GM12892 (cell line): ENCODE results near the gene GLT1D1.

ENCODE experiments used
- DNase-seq: peaks from one replicate; pipeline ENCODE4 v3.0.0; 2011; ENCODE audit not compliant: insufficient read length
- FAIRE-seq: peaks from 2 replicates; lab custom pipeline; 2011; peaks lifted over from hg19 to GRCh38; lab: Jason Lieb, UNC
- POLR2A ChIP-seq: IDR thresholded peaks from 2 replicates; pipeline ENCODE4 v1.6.1; 2011; ENCODE audit warnings: low read depth, low read length, control low read depth
- POLR2AphosphoS5 ChIP-seq: IDR thresholded peaks from 2 replicates; pipeline ENCODE4 v1.6.1; 2011; ENCODE audit warnings: low read depth, low read length, control low read depth
- TAF1 ChIP-seq: IDR thresholded peaks from 2 replicates; pipeline ENCODE4 v1.6.1; 2011; ENCODE audit warnings: low read depth, mild to moderate bottlenecking, control low read depth, low read length, borderline replicate concordance

Gene GLT1D1

GRCh38 chr12:128814411-128815261 is 38.6 kb upstream of the GLT1D1 start:
- FAIRE-seq, result peak; percentile 56
- no peak for DNase-seq

GRCh38 chr12:128815779-128816642 is 37.3 kb upstream of the GLT1D1 start:
- no peak for DNase-seq
- peak; percentile 40 for FAIRE-seq
- TF ChIP-seq POLR2A (peak; percentile 16), TAF1 (no peak)

More at GRCh38 chr12:128814411-128815261, 38.6 kb upstream of the GLT1D1 start:
- peak; percentile 10; the same call in 1 of the 2 replicates for TF ChIP-seq POLR2AphosphoS5
- TF ChIP-seq POLR2A, result no peak

- FAIRE-seq, result peak; percentile 71
- TF ChIP-seq POLR2AphosphoS5 (peak; percentile 56; the same call in 1 of the 2 replicates), POLR2A (no peak), TAF1 (no peak)
- DNase-seq, result no peak
Observed at GRCh38 chr12:128816643-128816920, 36.7 kb upstream of the GLT1D1 start.

DNA sequence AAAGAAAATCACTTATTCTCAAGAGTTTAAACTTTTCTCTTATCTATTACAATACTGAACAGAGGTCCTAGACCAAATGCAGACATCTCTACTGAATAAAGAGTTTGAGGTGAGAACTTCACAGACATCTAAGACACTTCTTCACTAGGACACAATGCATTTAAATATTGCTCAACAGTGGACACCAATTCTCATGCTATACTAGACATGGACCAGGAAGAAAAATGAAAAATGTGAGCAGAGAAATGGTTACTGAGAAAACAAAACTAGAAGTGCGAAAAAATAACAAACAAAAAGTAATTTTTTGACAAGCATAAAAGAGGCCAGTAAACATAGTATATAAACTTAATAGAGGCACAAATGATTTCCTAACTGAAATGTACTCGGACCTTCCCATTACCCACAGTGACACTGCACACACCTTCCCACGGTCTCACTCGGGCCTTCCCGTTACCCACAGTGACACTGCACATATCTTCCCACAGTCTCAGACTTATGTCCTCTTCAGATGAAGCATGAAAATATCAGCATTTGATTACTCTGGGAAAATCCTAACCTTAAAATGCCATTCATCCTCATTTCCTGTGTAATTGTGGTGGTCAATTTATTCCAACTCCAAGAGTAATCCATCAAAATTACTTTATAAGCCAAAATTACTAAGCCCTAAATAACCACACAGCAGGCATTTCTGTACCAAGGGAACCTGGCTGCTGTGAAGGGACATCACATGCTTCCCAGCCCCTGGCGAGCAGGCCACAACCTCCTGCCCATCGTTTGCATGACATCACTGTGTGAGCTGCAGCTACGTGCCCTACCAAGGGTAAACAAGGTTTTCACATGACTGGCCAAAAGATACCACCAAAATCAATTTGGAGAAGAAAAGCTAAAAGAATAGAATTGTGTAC is 35.9 kb upstream of the GLT1D1 start:
- TF ChIP-seq TAF1 (no peak), POLR2A (0 out of 2 replicates have a peak, but pooled peaks have one; percentile 12), POLR2AphosphoS5 (peak; percentile 56; the same call in 1 of the 2 replicates)
- FAIRE-seq (no peak), DNase-seq (no peak)

DNA sequence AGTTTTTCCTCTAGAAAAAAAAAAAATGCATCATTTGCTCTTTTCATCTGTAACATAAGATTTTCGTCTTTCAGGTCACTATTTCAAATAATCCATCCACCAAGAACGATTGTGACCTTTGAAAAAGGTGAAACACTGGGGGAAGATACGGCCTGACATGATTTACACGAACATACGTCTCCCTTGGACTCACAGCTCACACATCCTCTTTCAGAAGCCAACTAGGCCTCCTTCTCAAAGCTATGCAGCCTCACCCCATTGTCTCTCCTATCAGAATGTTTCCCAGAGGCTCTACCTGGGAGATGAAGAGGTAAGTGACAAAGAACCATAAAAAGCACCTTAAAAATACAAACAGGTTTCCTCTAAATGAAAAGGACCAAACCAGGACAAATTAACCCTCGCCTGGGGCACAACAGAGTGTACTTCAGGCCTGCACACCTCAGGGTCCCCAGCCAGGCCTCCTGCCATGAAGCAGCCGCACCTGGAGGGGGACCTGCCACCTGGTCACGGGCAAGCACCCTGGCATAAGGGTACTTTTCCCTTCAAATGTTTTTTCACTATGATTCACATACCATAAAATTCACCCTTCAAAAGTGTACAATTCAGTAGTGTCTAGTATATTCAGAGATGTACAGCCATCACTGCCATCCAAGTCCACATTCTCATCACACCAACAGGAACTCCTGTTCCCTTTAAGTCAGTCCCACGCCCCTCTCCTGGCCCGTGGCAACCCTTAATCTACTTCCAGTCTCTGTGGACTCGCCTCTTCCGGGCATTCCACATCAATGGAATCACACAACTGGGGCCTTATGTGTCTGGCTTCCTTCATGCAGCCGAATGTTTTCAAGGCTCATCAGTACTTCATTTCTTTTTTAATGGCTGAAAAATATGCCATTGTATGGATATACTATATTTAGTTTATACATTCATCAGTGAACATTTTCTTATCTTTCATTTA is 34.9 kb upstream of the GLT1D1 start:
- no peak for DNase-seq
- FAIRE-seq, result peak; percentile 97
- TF ChIP-seq POLR2AphosphoS5, result no peak; the same call in none of the 2 replicates
- peak; percentile 49; the same call in 1 of the 2 replicates for TF ChIP-seq POLR2A
- TF ChIP-seq TAF1, result no peak

DNA sequence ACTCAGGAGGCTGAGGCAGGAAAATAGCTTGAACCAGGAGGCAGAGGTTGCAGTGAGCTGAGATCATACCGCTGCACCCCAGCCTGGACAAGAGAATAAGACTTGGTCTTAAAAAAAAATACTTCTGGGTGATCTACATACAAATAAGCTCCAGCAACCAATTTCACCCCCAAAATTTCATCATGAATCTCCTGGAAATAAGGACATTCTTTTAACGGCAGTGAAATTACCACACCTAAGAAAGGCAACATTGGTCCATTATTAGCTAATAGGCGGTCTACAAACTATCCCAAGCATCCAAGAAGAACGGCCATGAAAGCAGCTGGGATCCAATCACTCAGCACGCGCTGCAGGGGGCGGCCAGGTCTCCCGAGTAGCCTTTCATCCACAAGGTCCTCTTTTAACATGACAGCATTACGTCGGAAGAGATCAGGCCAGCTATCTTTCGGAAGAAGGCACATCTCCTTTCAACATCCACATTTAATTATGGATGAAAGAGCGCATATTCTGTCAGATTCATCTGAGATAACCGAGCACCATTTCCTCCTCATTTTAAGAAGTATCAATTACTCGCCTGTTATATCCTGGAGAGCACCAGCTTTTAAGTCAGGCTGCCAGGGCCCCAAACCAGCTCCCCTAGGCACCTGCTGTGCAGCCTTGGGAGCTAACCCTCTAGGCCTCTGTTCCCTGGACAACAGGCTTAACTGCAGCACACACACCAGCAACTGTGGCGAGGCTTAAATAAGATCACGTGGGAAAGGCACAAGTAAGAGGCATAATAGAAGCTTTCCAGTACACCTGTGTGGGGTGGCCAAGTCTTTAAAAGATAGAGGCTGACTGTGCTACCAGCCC is 33.8 kb upstream of the GLT1D1 start:
- FAIRE-seq, result peak; percentile 36
- no peak for TF ChIP-seq TAF1
- no peak for TF ChIP-seq POLR2AphosphoS5
- TF ChIP-seq POLR2A, result no peak
- DNase-seq, result no peak

DNA sequence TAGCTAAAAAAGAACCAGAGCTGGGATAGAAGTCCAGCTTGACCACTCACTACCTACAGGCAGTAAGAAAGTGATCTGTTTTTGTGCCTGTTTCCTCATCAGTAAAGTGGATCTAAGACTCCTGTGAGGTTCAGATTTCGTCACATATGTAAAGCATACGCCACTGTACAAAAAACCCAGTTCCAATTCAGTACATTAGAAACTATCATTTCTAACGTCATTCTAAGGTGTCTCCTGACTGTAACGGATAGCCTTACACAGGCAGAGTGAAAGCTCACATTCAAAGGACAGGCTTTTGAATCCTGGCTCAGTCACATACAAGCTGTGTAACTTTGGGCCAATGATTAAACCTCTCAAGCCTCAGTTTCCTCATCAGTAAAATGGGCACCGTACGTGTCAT is 33.0 kb upstream of the GLT1D1 start:
- FAIRE-seq (peak; percentile 63), DNase-seq (no peak)
- TF ChIP-seq POLR2AphosphoS5 (no peak), TAF1 (no peak), POLR2A (no peak)

DNA sequence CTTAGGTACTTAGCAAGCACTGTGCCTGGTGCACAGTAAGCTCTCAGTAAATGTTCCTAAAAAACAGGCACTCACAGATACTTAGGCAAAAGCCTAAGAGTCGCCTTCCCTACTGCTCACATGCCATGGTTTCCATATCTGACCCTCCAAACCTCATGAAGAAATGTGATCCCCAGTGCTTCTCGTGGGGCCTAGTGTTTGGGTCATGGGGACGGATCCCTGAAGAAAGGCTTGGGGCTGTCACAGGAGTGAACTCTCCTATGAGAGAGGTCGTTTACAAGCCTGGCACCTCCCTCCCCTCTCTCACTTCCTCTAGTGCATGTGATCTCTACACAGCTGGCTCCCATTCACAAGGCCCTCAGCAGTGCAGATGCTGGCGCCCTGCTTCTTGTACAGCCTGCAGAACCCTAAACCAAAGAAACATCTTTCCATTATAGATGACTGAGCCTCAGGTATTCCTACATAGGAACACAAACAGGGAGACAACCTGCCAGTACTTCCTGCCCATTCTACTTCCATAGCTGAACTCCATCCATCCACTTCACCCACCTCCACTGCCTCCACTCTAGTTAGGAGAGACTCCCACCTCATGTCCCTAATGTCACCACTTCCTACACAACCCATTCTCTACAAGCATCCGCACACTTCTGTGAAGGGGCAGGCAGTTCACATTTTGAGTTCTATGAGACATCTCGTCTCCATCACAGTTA is 32.4 kb upstream of the GLT1D1 start:
- DNase-seq, result no peak
- peak; percentile 97 for FAIRE-seq
- TF ChIP-seq POLR2AphosphoS5 (peak; percentile 79), TAF1 (peak; percentile 88), POLR2A (peak; percentile 74)
